Endodermal cell (in vitro differentiated cells): Measurements from ENCODE around the gene PRKCA. TPM values are rescaled to one million over a fixed set of nuclear protein-coding genes. Genes with fewer than 3 reads are reported as not detected.

Experiments used
- DNase-seq: peaks from one replicate; pipeline ENCODE4 v3.0.0-alpha.2; 2017
- H3K27ac ChIP-seq: 2 replicates; pipeline ENCODE4 v1.5.1; 2013; ENCODE audit warnings: mild to moderate bottlenecking, low read depth, low read length, moderate library complexity
- H3K27me3 ChIP-seq: 2 replicates; pipeline ENCODE4 v1.6.1; 2013; ENCODE audit warnings: mild to moderate bottlenecking, low read length, moderate library complexity; ENCODE audit not compliant: insufficient read depth, control insufficient read depth, poor library complexity, severe bottlenecking
- H3K36me3 ChIP-seq: 2 replicates; pipeline ENCODE4 v1.7.0; 2013; ENCODE audit warnings: mild to moderate bottlenecking, low read length, moderate library complexity; ENCODE audit not compliant: control insufficient read depth, insufficient read depth
- H3K4me1 ChIP-seq: one replicate; pipeline ENCODE4 v1.7.0; 2013; ENCODE audit warnings: low read length; ENCODE audit not compliant: control insufficient read depth, insufficient read depth
- H3K4me3 ChIP-seq: 2 replicates; pipeline ENCODE4 v1.5.1; 2013; ENCODE audit warnings: mild to moderate bottlenecking, low read length, moderate library complexity
- H3K9ac ChIP-seq: 2 replicates; pipeline ENCODE4 v1.6.1; 2013; ENCODE audit warnings: mild to moderate bottlenecking, low read length, moderate library complexity; ENCODE audit not compliant: poor library complexity, severe bottlenecking; ENCODE audit errors: extremely low read depth
- H3K9me3 ChIP-seq: 2 replicates; pipeline ENCODE4 v1.6.1; 2013; ENCODE audit warnings: mild to moderate bottlenecking, low read length, moderate library complexity; ENCODE audit not compliant: control insufficient read depth
- H3K27ac Mint-ChIP-seq: 2 replicates; pipeline ENCODE4 v1.8.0; 2020; ENCODE audit warnings: mixed read lengths
- H3K27me3 Mint-ChIP-seq: 2 replicates; pipeline ENCODE4 v1.8.0; 2021; ENCODE audit warnings: mild to moderate bottlenecking, mixed read lengths; ENCODE audit not compliant: insufficient read depth
- H3K36me3 Mint-ChIP-seq: 2 replicates; pipeline ENCODE4 v1.8.0; 2020; ENCODE audit warnings: low read depth, mixed read lengths
- H3K4me1 Mint-ChIP-seq: 2 replicates; pipeline ENCODE4 v1.8.0; 2020; ENCODE audit warnings: mixed read lengths
- H3K4me3 Mint-ChIP-seq: 2 replicates; pipeline ENCODE4 v1.8.0; 2020; ENCODE audit warnings: mild to moderate bottlenecking, moderate library complexity, mixed read lengths
- H3K9me3 Mint-ChIP-seq: 2 replicates; pipeline ENCODE4 v1.8.0; 2020; ENCODE audit warnings: mild to moderate bottlenecking, mixed read lengths
- WGBS, 2 experiments: methylation state at CpG; one replicate each; pipeline versions ENCODE4 v1.1.5 to v1.1.7; 2013; ENCODE audit warnings: missing lambda C conversion rate in 2 of 2, mixed read lengths in 1 of 2; ENCODE audit not compliant: insufficient coverage in 1 of 2, insufficient read length in 1 of 2; 5-methylcytosine and 5-hydroxymethylcytosine counted together
- microRNA-seq: library from miRNA; unstranded; fragments of <30 nt; microRNA quantifications from one replicate; pipeline ENCODE4 v1.2.0, GENCODE V29; 2020; ENCODE audit warnings: borderline microRNAs expressed
- total RNA-seq, 2 donors: library from RNA; stranded (reverse); fragmentation: NEBNext Ultra II Directional in 1 of 2; extraction: Animal tissue kit (Norgen Biotek cat#: 25700) in 1 of 2; gene quantifications; 2 replicates in 1 of 2; 3 replicates in 1 of 2; pipeline ENCODE4 v1.2.1, GENCODE V29; 2021
- TF ChIP-seq, protein P1 (sequence below): fragments of 200-600 bp; sonication (generic); conservative IDR thresholded peaks from 2 replicates; pipeline ENCODE4 v1.5.0; 2021; ENCODE audit warnings: antibody characterized with exemption, mild to moderate bottlenecking

PRKCA gene
- total RNA-seq, 2 donors from 2014 or later, result 8.7 to 14.6 TPM

GRCh38 chr17:66859353-66859752 lies 556.9 kb downstream of the PRKCA start:
- H3K4me3 Mint-ChIP-seq, result no peak overlapping the region
- H3K27me3 Mint-ChIP-seq, result no peaks in the 10 kb centered on the region
- Histone ChIP-seq H3K9ac (no peak overlapping the region), H3K27me3 (no peaks in the 10 kb centered on the region), H3K9me3 (peaks cover 9% of the 10 kb centered on the region), H3K4me3 (no peak overlapping the region), H3K36me3 (no peaks in the 10 kb centered on the region), H3K4me1 (no peaks in the 10 kb centered on the region), H3K27ac (no peak overlapping the region)
- no peak overlapping the region for H3K27ac Mint-ChIP-seq
- H3K4me1 Mint-ChIP-seq, result no peaks in the 10 kb centered on the region
- 91 to 95% methylated on average over 6 to 8 of the region's 8 CpGs for WGBS, 2 experiments
- no peak for DNase-seq
- no peaks in the 10 kb centered on the region for H3K36me3 Mint-ChIP-seq
- TF ChIP-seq, protein P1, sequence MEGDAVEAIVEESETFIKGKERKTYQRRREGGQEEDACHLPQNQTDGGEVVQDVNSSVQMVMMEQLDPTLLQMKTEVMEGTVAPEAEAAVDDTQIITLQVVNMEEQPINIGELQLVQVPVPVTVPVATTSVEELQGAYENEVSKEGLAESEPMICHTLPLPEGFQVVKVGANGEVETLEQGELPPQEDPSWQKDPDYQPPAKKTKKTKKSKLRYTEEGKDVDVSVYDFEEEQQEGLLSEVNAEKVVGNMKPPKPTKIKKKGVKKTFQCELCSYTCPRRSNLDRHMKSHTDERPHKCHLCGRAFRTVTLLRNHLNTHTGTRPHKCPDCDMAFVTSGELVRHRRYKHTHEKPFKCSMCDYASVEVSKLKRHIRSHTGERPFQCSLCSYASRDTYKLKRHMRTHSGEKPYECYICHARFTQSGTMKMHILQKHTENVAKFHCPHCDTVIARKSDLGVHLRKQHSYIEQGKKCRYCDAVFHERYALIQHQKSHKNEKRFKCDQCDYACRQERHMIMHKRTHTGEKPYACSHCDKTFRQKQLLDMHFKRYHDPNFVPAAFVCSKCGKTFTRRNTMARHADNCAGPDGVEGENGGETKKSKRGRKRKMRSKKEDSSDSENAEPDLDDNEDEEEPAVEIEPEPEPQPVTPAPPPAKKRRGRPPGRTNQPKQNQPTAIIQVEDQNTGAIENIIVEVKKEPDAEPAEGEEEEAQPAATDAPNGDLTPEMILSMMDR, result no peak
- H3K9me3 Mint-ChIP-seq, result peaks cover 9% of the 10 kb centered on the region

DNA sequence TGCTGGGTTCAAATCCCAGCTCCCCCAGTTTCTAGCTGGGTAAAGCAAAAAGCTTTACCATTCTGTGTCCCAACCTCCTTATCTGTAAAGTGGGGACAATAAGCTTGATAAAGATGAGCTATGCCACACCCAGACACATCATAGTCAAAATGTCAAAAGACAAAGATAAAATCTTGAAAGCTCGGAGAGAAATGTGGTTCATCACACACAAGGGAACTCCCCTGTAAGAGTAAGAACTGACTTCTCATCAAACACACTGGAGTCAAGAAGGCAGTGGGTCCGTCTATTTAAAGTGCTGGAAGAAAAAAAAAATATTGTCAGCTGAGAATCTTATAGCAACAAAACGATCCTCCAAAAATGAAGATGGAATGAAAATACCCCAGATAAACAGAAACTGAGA lies 557.8 kb downstream of the PRKCA start:
- Histone ChIP-seq H3K4me3 (no peak overlapping the region), H3K9me3 (peaks cover under 1% of the 10 kb centered on the region), H3K27me3 (no peaks in the 10 kb centered on the region), H3K9ac (no peak overlapping the region), H3K36me3 (no peaks in the 10 kb centered on the region), H3K27ac (no peak overlapping the region), H3K4me1 (no peaks in the 10 kb centered on the region)
- Mint-ChIP-seq H3K9me3 (peaks cover under 1% of the 10 kb centered on the region), H3K4me1 (no peaks in the 10 kb centered on the region), H3K27me3 (no peaks in the 10 kb centered on the region), H3K4me3 (no peak overlapping the region), H3K27ac (no peak overlapping the region), H3K36me3 (no peaks in the 10 kb centered on the region)
- 86 to 91% methylated on average over 1 to 3 of the region's 3 CpGs for WGBS, 2 experiments
- no peak for DNase-seq
- TF ChIP-seq, protein P1, result no peak

Small RNA genes within 50 kb of the gene (microRNA-seq; reads per million reads assigned to microRNA genes)
- gene MIR634, result not detected

Other genes with a start within 250 kb of the PRKCA start
- 10 to 100 TPM; 15.2 to 21.4 TPM for gene CEP112, start 110.5 kb upstream of the PRKCA start, total RNA-seq
- gene APOH, start 73.2 kb upstream of the PRKCA start, total RNA-seq, result not detected